GM19035 (cell line): Measurements from ENCODE around the gene ASAP2.

Experiments used
- ATAC-seq: cut with Tn5 transposase; IDR thresholded peaks from one replicate; pipeline ENCODE4 v1.9.1; 2021; ENCODE audit not compliant: unreplicated experiment

ASAP2 gene

GRCh38 chr2:9271691-9272090 is 65.1 kb downstream of the ASAP2 start:
- no peak for ATAC-seq

GRCh38 chr2:9273486-9274130 is 67.0 kb downstream of the ASAP2 start:
- no peak for ATAC-seq

GRCh38 chr2:9274701-9275343 is 68.2 kb downstream of the ASAP2 start:
- no peak for ATAC-seq

GRCh38 chr2:9275399-9275798 is 68.8 kb downstream of the ASAP2 start:
- no peak for ATAC-seq

GRCh38 chr2:9276074-9276473 is 69.5 kb downstream of the ASAP2 start:
- no peak for ATAC-seq

- ATAC-seq, result no peak
These were observed 70.4 kb downstream of the ASAP2 start for GRCh38 chr2:9276901-9277451.

- ATAC-seq, result no peak
These were observed 71.8 kb downstream of the ASAP2 start for GRCh38 chr2:9278439-9278838.

GRCh38 chr2:9279426-9279825 is 72.8 kb downstream of the ASAP2 start:
- ATAC-seq, result no peak

- ATAC-seq, result no peak
These were observed 73.6 kb downstream of the ASAP2 start for GRCh38 chr2:9280224-9280623.

- ATAC-seq, result no peak
These were observed 74.5 kb downstream of the ASAP2 start for GRCh38 chr2:9281145-9281544.

- no peak for ATAC-seq
These were observed 75.8 kb downstream of the ASAP2 start for GRCh38 chr2:9282128-9283112.

GRCh38 chr2:9284521-9285297 is 78.1 kb downstream of the ASAP2 start:
- no peak for ATAC-seq

- ATAC-seq, result no peak
These were observed 78.8 kb downstream of the ASAP2 start for GRCh38 chr2:9285385-9285920.

GRCh38 chr2:9285921-9286320 is 79.3 kb downstream of the ASAP2 start:
- ATAC-seq, result no peak

GRCh38 chr2:9286554-9287399 is 80.2 kb downstream of the ASAP2 start:
- ATAC-seq, result no peak

- ATAC-seq, result no peak
These were observed 80.9 kb downstream of the ASAP2 start for GRCh38 chr2:9287400-9288045.

GRCh38 chr2:9288233-9288632 is 81.6 kb downstream of the ASAP2 start:
- ATAC-seq, result no peak

GRCh38 chr2:9288681-9289338 is 82.2 kb downstream of the ASAP2 start:
- no peak for ATAC-seq
